ENCODE measurements around the gene ARHGEF40.

Gene ARHGEF40

DNA sequence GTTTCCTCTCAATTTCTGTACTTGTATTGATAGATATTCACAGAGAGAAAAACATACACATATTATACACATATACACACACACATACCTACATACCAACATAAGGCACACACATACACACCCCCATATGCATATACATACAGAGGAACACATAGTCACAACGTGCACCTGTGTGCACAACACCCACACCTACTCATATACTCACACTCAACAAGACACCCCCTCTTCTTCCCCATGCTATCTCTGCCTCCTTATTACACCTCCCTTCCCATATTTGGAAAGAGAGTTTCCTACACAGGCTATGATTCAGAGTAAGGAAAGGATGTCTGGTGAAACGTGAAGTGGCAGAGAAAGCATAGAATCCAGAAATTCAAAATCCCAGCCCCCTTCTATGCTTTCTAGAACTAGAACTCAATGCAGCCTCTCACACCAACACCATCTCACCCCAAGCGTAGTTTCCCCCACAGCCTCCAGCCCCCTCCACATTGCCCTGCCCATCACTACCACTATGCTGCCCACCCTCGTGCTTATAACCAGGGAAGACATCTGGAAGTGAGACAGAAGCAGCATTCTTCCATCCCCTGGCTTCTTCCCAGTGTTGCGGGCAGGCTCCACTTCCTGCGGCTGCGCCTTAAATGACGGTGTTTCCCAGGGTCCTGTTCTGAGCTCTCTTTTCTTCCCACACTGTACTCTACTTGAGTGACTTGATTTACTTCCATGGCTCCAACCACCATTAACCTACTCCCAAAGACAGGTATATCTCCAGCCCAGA, 10.1 kb upstream of the ARHGEF40 start:
- no peak for DNase-seq (ENCODE audit: low spot score)

GRCh38 chr14:21060614-21061346, 9.3 kb upstream of the ARHGEF40 start:
- no peak for DNase-seq (ENCODE audit: low spot score)

DNA sequence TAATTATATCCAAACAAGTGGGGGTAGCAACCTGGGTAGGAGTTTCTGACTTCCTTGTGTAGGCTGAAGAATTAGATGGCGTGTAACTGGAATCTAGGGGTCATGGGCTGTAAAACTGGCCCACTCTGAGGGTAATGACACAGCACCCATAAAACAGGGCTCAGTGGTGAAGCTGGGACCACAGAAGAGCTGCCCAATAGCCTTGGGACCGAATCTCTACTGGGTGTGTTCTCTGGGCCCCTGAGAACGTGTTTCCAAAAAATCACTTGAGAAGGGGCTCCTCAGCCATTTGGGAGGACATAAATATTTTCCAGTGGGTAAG, 8.8 kb upstream of the ARHGEF40 start:
- DNase-seq (ENCODE audit: low spot score), result no peak

- no peak for DNase-seq (ENCODE audit: low spot score)
These were observed 6.6 kb upstream of the ARHGEF40 start for GRCh38 chr14:21063479-21063878.

- no peak for DNase-seq (ENCODE audit: low spot score)
These were observed 3.1 kb upstream of the ARHGEF40 start for GRCh38 chr14:21066882-21067502.

DNA sequence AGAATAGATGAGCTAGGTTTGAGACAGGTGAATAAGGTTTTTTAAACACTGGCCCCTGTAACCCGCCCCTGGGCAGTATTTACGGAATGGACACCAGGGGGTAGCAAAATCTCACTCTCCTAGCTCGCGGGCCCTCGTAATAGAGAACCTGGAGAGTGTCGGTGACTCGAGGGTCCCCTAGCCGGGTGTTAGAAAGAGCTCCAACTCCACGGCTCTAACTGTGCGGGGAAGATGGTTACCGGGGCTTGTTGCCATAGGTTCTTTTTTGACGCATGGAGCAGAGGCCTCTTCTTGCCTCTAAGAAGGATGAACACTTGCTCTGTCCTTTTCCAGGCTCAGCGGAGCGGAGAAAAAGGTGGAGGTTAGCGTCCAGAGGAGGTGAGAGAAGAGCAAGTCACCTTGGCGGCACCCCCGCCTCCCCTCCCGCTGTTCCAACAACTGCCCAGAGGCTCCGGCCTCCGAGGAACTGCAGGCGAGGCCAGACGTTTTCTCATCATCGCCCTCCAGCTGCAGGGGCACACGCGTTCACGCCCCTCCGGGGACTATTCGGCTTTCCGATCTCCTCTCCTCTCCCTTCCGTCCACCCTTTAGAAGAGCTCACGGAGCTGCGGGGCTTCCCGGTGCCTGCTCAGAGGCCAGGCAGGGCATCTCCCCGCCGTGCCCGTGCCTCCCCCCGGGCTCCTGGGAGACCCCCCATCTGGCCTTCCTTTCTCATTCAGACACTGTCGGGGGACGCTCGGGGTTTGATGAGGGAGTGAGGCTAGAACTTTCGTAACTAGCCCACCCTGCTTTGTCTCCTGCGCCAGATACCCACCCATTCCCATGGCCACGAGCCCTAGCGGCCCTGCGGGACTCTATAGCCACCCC, 1.4 kb upstream of the ARHGEF40 start:
- DNase-seq (ENCODE audit: low spot score), result peak; percentile 72

DNA sequence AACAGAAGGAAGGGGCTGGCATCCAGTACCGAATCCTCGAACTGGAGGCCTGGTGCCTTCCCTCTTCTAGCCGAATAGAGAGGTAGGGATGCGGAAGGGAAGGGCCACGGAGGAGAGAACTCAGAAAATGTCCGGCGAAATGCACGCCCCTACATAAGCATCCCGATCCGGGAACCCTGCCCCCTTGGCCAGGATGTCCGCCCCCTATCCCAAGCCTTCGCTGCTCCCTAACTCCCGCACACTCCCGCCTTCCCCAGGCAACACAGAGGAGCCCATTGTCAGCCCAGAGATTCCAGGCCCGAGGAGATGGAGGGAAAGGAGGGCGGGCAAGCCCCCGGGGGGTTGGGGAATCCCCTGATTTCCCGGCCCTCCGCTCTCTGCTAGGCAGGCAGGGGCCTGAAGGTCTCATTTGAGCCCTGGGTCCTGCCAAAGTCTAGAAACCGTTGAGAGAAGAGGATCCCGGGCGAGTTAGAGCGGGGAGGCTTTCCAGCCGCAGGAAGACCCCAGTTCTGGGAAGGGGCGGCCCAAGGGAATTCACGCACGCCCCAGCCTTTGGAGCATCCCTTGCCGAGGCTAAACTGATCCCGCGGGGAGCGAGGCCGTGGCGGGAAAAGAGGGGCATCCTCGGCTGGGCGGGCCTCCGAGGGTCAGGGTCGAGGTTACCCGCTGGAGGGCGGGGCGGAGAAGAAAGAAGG, 569 bp upstream of the ARHGEF40 start:
- DNase-seq (ENCODE audit: low spot score), result peak; percentile 41

- DNase-seq (ENCODE audit: low spot score), result peak; percentile 68
These were observed 613 bp downstream of the ARHGEF40 start for GRCh38 chr14:21070610-21071224.

- DNase-seq (ENCODE audit: low spot score), result peak; percentile 92
These were observed 1.3 kb downstream of the ARHGEF40 start for GRCh38 chr14:21071225-21072030.

- peak; percentile 80 for DNase-seq (ENCODE audit: low spot score)
These were observed 1.9 kb downstream of the ARHGEF40 start for GRCh38 chr14:21072031-21072473.

DNA sequence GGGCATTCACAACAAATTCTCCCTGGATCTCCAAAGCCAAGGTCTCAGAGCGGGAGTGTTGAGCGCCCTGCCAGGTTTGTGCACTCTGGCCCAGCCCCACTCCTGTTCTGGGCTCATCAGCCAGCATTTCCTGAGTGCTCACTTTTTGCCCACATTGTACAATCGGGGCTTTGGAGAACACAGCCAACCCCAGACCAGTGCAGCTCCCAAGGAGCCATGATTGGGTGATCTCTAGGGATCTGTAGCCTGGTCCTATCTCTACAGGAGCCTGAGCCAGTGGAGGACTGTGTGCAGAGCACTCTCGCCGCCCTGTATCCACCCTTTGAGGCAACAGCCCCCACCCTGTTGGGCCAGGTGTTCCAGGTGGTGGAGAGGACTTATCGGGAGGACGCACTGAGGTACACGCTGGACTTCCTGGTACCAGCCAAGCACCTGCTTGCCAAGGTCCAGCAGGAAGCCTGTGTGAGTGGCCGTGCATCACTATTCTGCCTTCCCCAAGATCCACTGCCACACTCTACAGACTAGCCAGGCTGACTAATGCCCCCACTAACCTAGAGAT, 2.8 kb downstream of the ARHGEF40 start:
- DNase-seq (ENCODE audit: low spot score), result no peak

- DNase-seq (ENCODE audit: low spot score), result no peak
These were observed 3.8 kb downstream of the ARHGEF40 start for GRCh38 chr14:21073921-21074320.

DNA sequence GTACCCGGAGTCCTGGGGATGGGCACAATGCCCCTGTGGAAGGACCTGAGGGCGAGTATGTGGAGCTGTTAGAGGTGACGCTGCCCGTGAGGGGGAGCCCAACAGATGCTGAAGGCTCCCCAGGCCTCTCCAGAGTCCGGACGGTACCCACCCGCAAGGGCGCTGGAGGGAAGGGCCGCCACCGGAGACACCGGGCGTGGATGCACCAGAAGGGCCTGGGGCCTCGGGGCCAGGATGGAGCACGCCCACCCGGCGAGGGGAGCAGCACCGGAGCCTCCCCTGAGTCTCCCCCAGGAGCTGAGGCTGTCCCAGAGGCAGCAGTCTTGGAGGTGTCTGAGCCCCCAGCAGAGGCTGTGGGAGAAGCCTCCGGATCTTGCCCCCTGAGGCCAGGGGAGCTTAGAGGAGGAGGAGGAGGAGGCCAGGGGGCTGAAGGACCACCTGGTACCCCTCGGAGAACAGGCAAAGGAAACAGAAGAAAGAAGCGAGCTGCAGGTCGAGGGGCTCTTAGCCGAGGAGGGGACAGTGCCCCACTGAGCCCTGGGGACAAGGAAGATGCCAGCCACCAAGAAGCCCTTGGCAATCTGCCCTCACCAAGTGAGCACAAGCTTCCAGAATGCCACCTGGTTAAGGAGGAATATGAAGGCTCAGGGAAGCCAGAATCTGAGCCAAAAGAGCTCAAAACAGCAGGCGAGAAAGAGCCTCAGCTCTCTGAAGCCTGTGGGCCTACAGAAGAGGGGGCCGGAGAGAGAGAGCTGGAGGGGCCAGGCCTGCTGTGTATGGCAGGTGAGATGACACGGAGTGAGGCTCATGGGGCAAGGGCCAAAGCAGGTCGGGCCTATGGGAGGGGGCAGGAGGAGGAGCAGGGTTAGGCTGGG, 4.5 kb downstream of the ARHGEF40 start:
- no peak for DNase-seq (ENCODE audit: low spot score)

GRCh38 chr14:21075719-21076437, 5.8 kb downstream of the ARHGEF40 start:
- DNase-seq (ENCODE audit: low spot score), result no peak

DNA sequence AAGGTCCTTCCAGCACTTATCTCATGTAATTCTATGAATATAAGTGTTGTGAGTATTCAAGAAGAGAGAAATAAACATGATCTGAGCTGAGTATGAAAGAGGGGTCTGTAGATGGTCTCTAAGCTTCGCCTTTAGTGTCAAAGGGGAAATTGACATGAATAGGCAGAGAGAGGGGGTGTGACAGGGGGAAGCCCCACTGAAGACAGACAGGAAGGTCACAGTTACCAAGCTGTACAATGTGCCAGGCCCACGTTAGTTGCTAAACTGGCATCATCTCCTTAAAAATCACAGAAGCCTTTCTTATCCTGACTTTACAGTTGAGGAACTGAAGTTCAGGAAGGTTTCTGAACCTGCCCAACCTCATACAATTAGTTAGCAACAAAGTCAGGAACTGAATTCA, 7.6 kb downstream of the ARHGEF40 start:
- no peak for DNase-seq (ENCODE audit: low spot score)

- DNase-seq (ENCODE audit: low spot score), result no peak
These were observed 8.2 kb downstream of the ARHGEF40 start for GRCh38 chr14:21078287-21078686.

DNA sequence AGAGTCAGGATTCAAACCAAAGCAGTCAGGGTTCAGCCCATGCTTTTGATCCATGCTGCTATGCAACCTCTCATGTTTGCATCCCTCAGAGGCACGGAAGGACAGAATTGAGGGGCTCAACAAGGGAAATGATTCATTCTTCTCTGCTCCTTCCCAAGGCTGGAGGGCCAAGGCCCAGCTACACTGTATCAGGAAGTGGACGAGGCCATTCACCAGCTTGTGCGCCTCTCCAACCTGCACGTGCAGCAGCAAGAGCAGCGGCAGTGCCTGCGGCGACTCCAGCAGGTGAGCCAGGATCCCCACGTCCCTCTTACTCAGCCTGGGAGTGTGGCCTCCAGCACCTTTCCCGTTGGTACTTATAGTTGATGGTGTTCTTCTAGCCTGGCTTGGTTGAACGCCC, 8.6 kb downstream of the ARHGEF40 start:
- DNase-seq (ENCODE audit: low spot score), result no peak

DNA sequence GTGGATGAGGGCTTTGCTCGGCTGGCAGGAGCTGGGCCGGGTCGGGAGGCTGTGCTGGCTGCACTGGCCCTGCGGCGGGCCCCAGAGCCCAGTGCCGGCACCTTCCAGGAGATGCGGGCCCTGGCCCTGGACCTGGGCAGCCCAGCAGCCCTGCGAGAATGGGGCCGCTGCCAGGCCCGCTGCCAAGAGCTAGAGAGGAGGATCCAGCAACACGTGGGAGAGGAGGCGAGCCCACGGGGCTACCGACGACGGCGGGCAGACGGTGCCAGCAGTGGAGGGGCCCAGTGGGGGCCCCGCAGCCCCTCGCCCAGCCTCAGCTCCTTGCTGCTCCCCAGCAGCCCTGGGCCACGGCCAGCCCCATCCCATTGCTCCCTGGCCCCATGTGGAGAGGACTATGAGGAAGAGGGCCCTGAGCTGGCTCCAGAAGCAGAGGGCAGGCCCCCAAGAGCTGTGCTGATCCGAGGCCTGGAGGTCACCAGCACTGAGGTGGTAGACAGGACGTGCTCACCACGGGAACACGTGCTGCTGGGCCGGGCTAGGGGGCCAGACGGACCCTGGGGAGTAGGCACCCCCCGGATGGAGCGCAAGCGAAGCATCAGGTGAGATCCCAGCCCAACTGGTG, 11.5 kb downstream of the ARHGEF40 start:
- no peak for DNase-seq (ENCODE audit: low spot score)
